CD4-positive, alpha-beta T cell treated with Interleukin-12 subunit alpha and Interleukin-12 subunit beta, for 1 hour (primary cell): ENCODE results near the gene SLIT1.
A peak's percentile ranks its signal among the peaks of the same experiment; 100 is the strongest.

Experiments used
- DNase-seq: peaks from one replicate; pipeline ENCODE4 v3.0.0-alpha.2; 2020

The SLIT1 gene

GRCh38 chr10:97018251-97019212 is 167.2 kb downstream of the SLIT1 start:
- DNase-seq = no peak

GRCh38 chr10:97017474-97017903 is 168.3 kb downstream of the SLIT1 start:
- no peak for DNase-seq

GRCh38 chr10:97016728-97017473 is 168.9 kb downstream of the SLIT1 start:
- DNase-seq = peak; percentile 6

- no peak for DNase-seq
Measured at GRCh38 chr10:97015240-97015639, 170.5 kb downstream of the SLIT1 start.

GRCh38 chr10:97013983-97014382 is 171.8 kb downstream of the SLIT1 start:
- no peak for DNase-seq

GRCh38 chr10:97013568-97013967 is 172.2 kb downstream of the SLIT1 start:
- no peak for DNase-seq

GRCh38 chr10:97012470-97012869 is 173.3 kb downstream of the SLIT1 start:
- no peak for DNase-seq

- no peak for DNase-seq
Measured at GRCh38 chr10:97011397-97011796, 174.4 kb downstream of the SLIT1 start.

- no peak for DNase-seq
Measured at GRCh38 chr10:97010695-97011206, 175.0 kb downstream of the SLIT1 start.

GRCh38 chr10:97007417-97007816 is 178.3 kb downstream of the SLIT1 start:
- DNase-seq = no peak

GRCh38 chr10:97006364-97006763 is 179.4 kb downstream of the SLIT1 start:
- DNase-seq = no peak

- no peak for DNase-seq
Measured at GRCh38 chr10:97005349-97005748, 180.4 kb downstream of the SLIT1 start.

- DNase-seq = no peak
Measured at GRCh38 chr10:97004591-97004990, 181.2 kb downstream of the SLIT1 start.

GRCh38 chr10:97003804-97004201 is 182.0 kb downstream of the SLIT1 start:
- DNase-seq = no peak

- DNase-seq = no peak
Measured at GRCh38 chr10:97003151-97003803, 182.5 kb downstream of the SLIT1 start.

GRCh38 chr10:97002670-97003069 is 183.1 kb downstream of the SLIT1 start:
- DNase-seq = no peak

GRCh38 chr10:97001183-97001991 is 184.4 kb downstream of the SLIT1 start:
- DNase-seq = no peak

GRCh38 chr10:97000487-97001182 is 185.1 kb downstream of the SLIT1 start:
- no peak for DNase-seq

- no peak for DNase-seq
Measured at GRCh38 chr10:96999987-97000386, 185.8 kb downstream of the SLIT1 start.

GRCh38 chr10:96999337-96999736 is 186.4 kb downstream of the SLIT1 start:
- DNase-seq = no peak

GRCh38 chr10:96998329-96998888 is 187.3 kb downstream of the SLIT1 start:
- DNase-seq = no peak
